ENCODE measurements around the gene PGM1.

Gene PGM1

GRCh38 chr1:63669151-63669961 is 76.1 kb downstream of the PGM1 start:
- DNase-seq: no peak

- no peak for DNase-seq
These were observed 77.0 kb downstream of the PGM1 start for GRCh38 chr1:63670164-63670563.

- no peak for DNase-seq
These were observed 78.3 kb downstream of the PGM1 start for GRCh38 chr1:63671514-63671913.

GRCh38 chr1:63674238-63674864 is 81.1 kb downstream of the PGM1 start:
- DNase-seq: no peak

- no peak for DNase-seq
These were observed 81.7 kb downstream of the PGM1 start for GRCh38 chr1:63674865-63675419.

- no peak for DNase-seq
These were observed 82.3 kb downstream of the PGM1 start for GRCh38 chr1:63675420-63675931.

GRCh38 chr1:63677497-63677896 is 84.3 kb downstream of the PGM1 start:
- DNase-seq: no peak

GRCh38 chr1:63678200-63678599 is 85.0 kb downstream of the PGM1 start:
- DNase-seq: no peak

- no peak for DNase-seq
These were observed 85.9 kb downstream of the PGM1 start for GRCh38 chr1:63679076-63679475.

GRCh38 chr1:63679589-63679988 is 86.4 kb downstream of the PGM1 start:
- DNase-seq: no peak

GRCh38 chr1:63682936-63683335 is 89.7 kb downstream of the PGM1 start:
- no peak for DNase-seq

GRCh38 chr1:63683759-63684158 is 90.5 kb downstream of the PGM1 start:
- DNase-seq: no peak

- DNase-seq: no peak
These were observed 93.5 kb downstream of the PGM1 start for GRCh38 chr1:63686696-63687095.

GRCh38 chr1:63688302-63688890 is 95.2 kb downstream of the PGM1 start:
- no peak for DNase-seq

- DNase-seq: no peak
These were observed 97.9 kb downstream of the PGM1 start for GRCh38 chr1:63690966-63691700.

- no peak for DNase-seq
These were observed 98.7 kb downstream of the PGM1 start for GRCh38 chr1:63691701-63692425.

- no peak for DNase-seq
These were observed 100.8 kb downstream of the PGM1 start for GRCh38 chr1:63693944-63694571.

GRCh38 chr1:63698001-63698838 is 105.0 kb downstream of the PGM1 start:
- DNase-seq: no peak

GRCh38 chr1:63701187-63701586 is 108.0 kb downstream of the PGM1 start:
- no peak for DNase-seq

GRCh38 chr1:63703701-63704107 is 110.5 kb downstream of the PGM1 start:
- no peak for DNase-seq

- DNase-seq: no peak
These were observed 111.2 kb downstream of the PGM1 start for GRCh38 chr1:63704443-63704842.

Data from activated effector memory CD4-positive, alpha-beta T cell treated with anti-CD3 and anti-CD28 coated beads, Interleukin-2, amount 50 U/mL, for 16 hours (primary cell).